A549 (cell line): ENCODE data around the gene OPA1.

ENCODE experiments used
- BHLHE40 ChIP-seq: IDR thresholded peaks from 2 replicates; pipeline ENCODE4 v1.6.1; 2012; ENCODE audit warnings: low read depth, low read length, inconsistent platforms
- EP300 ChIP-seq, 2 experiments: fragments of >200 bp; sonication (Bioruptor Twin); formaldehyde crosslinking; IDR thresholded peaks; 2 replicates in 1 of 2; 3 replicates in 1 of 2; pipeline ENCODE4 v1.6.1; 2016 to 2017
- FOSL2 ChIP-seq, 2 experiments: fragments of 450-650 bp in 1 of 2; fragments of >200 bp in 1 of 2; sonication (Bioruptor Twin) in 1 of 2; formaldehyde crosslinking; IDR thresholded peaks; 2 replicates each; pipeline versions ENCODE4 v1.5.0 to v1.6.1; 2016 to 2020; ENCODE audit warnings: mild to moderate bottlenecking in 1 of 2, moderate library complexity in 1 of 2
- HDAC2 ChIP-seq: fragments of 200-600 bp; sonication (generic); IDR thresholded peaks from 2 replicates; pipeline ENCODE4 v1.6.1; 2016
- MAFK ChIP-seq: fragments of 450-650 bp; IDR thresholded peaks from 2 replicates; pipeline ENCODE4 v1.6.1; 2014; ENCODE audit not compliant: partially characterized antibody
- POLR2A ChIP-seq: IDR thresholded peaks from 2 replicates; pipeline ENCODE4 v1.6.1; 2012; ENCODE audit warnings: mild to moderate bottlenecking, low read length
- TF ChIP-seq, protein P1 (sequence below): fragments of >200 bp; sonication (Bioruptor Twin); formaldehyde crosslinking; IDR thresholded peaks from 3 replicates; pipeline ENCODE4 v1.5.1; 2016
- TF ChIP-seq, protein P2 (sequence below): fragments of 250-450 bp; sonication (Bioruptor Pico); IDR thresholded peaks from 2 replicates; pipeline ENCODE4 v1.5.0; 2020; ENCODE audit warnings: low read depth, mild to moderate bottlenecking, moderate library complexity

DNA sequence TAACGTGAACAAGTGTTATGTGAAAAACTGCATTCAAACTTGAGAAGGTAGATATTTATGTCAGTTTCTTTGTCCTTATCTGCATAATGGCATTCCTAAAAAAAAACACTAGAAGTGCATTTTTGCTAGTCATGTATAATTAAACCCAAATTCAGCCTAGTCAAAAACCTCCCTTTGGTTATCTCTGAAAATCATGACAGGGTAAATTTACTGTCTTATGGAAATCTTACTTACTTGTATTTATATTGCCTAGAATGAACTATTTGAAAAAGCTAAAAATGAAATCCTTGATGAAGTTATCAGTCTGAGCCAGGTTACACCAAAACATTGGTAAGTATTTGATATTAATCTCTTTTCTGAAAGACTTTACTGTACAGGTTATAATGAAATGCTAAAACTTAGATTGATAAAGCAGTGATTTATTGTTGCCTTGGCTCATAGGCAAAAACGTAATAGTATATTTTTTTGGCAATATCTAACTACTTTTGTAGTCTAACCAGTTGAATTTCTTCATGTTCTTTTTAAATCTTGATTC is 55.6 kb downstream of the OPA1 start:
- TF ChIP-seq, protein P1, sequence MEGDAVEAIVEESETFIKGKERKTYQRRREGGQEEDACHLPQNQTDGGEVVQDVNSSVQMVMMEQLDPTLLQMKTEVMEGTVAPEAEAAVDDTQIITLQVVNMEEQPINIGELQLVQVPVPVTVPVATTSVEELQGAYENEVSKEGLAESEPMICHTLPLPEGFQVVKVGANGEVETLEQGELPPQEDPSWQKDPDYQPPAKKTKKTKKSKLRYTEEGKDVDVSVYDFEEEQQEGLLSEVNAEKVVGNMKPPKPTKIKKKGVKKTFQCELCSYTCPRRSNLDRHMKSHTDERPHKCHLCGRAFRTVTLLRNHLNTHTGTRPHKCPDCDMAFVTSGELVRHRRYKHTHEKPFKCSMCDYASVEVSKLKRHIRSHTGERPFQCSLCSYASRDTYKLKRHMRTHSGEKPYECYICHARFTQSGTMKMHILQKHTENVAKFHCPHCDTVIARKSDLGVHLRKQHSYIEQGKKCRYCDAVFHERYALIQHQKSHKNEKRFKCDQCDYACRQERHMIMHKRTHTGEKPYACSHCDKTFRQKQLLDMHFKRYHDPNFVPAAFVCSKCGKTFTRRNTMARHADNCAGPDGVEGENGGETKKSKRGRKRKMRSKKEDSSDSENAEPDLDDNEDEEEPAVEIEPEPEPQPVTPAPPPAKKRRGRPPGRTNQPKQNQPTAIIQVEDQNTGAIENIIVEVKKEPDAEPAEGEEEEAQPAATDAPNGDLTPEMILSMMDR = no peak
- TF ChIP-seq EP300 (IDR thresholded peaks at IDR 0.05) (no peak), POLR2A (no peak), MAFK (no peak), BHLHE40 (no peak), FOSL2 (IDR thresholded peaks at IDR 0.05) (no peak), FOSL2 (CRISPR knock-in tag; IDR thresholded peaks at IDR 0.05) (no peak), HDAC2 (no peak)
- TF ChIP-seq, protein P2, sequence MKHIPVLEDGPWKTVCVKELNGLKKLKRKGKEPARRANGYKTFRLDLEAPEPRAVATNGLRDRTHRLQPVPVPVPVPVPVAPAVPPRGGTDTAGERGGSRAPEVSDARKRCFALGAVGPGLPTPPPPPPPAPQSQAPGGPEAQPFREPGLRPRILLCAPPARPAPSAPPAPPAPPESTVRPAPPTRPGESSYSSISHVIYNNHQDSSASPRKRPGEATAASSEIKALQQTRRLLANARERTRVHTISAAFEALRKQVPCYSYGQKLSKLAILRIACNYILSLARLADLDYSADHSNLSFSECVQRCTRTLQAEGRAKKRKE (CRISPR knock-in tag) = no peak
